ENCODE measurements around the gene DDOST. TPM values are rescaled to one million over a fixed set of nuclear protein-coding genes. Genes with fewer than 3 reads are reported as not detected.

DDOST gene
- total RNA-seq, 1 donor from 2014 or later, result 148 TPM

DNA sequence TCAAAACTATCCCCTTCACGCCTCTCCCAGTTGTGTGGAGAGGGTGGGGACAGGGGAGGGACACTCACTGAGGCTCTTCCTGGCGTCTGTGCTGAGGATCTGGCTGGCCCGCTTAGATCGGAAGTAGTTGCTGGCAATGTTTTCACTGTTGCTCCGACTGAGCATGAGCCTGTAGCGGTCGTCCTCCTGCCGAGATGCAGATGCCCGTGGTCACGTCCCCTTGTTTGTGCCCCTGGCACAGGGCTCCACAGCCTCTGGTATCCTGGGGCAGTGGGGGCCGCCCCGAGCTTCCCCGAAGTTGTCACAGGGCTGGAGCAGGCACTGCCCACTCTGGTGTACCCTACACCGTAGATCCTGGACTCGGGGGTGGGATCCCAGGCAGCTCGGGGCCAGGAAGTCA lies 5.0 kb upstream of the DDOST start:
- no peaks in the 10 kb centered on the region for H3K27me3 ChIP-seq (ENCODE audit: low read depth)
- ATAC-seq (no peak), DNase-seq (no peak)
- H3K4me1 ChIP-seq, result peaks cover 5% of the 10 kb centered on the region
- TF ChIP-seq CTCF (IDR thresholded peaks at IDR 0.05), result no peak
- no peak overlapping the region for H3K4me3 ChIP-seq
- intact Hi-C loops (cut with DNase I), result no loop called here
- no peaks in the 10 kb centered on the region for H3K36me3 ChIP-seq
- H3K27ac ChIP-seq, result peak overlapping the region; percentile 56
- H3K9me3 ChIP-seq, result no peaks in the 10 kb centered on the region

DNA sequence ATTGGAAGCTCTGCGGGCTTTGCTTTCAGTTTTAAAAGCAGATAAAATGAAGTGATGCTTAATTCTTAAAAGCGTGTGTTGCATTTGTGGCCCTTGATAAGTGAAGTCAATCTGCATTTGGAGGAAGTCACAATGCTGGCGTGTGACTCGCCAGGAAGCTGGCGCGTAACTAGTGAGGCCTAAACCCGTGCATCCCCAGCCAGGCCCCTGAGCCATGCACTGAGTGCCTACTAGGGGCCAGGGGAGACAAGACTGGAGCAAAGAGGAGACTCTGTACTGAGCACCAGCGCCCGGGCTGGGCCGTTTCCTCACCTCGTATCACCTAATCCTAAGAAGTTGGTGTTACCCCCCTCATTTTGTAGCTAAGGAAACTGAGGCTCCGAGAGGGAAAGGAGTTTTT lies 4.6 kb upstream of the DDOST start:
- Histone ChIP-seq H3K4me3 (no peak overlapping the region), H3K4me1 (peaks cover 5% of the 10 kb centered on the region), H3K27ac (peak overlapping the region; percentile 56), H3K9me3 (no peaks in the 10 kb centered on the region), H3K27me3 (ENCODE audit: low read depth) (no peaks in the 10 kb centered on the region), H3K36me3 (no peaks in the 10 kb centered on the region)
- no peak for TF ChIP-seq CTCF (IDR thresholded peaks at IDR 0.05)
- ATAC-seq (no peak), DNase-seq (no peak)
- intact Hi-C loops (cut with DNase I), result no loop called here

- H3K27me3 ChIP-seq (ENCODE audit: low read depth), result no peaks in the 10 kb centered on the region
- peaks cover 19% of the 10 kb centered on the region for H3K4me1 ChIP-seq
- no peak overlapping the region for H3K27ac ChIP-seq
- intact Hi-C loops (cut with DNase I), result no loop called here
- H3K4me3 ChIP-seq, result no peak overlapping the region
- no peaks in the 10 kb centered on the region for H3K36me3 ChIP-seq
- DNase-seq, result no peak
- TF ChIP-seq CTCF (IDR thresholded peaks at IDR 0.05), result no peak
- ATAC-seq, result no peak
- H3K9me3 ChIP-seq, result no peaks in the 10 kb centered on the region
These were observed 3.0 kb upstream of the DDOST start for GRCh38 chr1:20663969-20664715.

GRCh38 chr1:20663365-20663764 lies 2.2 kb upstream of the DDOST start:
- Histone ChIP-seq H3K27ac (no peak overlapping the region), H3K4me1 (peaks cover 19% of the 10 kb centered on the region), H3K27me3 (ENCODE audit: low read depth) (no peaks in the 10 kb centered on the region), H3K36me3 (peaks cover 7% of the 10 kb centered on the region), H3K9me3 (no peaks in the 10 kb centered on the region), H3K4me3 (no peak overlapping the region)
- intact Hi-C loops (cut with DNase I), result no loop called here
- DNase-seq (no peak), ATAC-seq (no peak)
- TF ChIP-seq CTCF (IDR thresholded peaks at IDR 0.05), result no peak

- intact Hi-C loops (cut with DNase I), result no loop called here
- Histone ChIP-seq H3K27me3 (ENCODE audit: low read depth) (no peaks in the 10 kb centered on the region), H3K9me3 (no peaks in the 10 kb centered on the region), H3K36me3 (peaks cover 20% of the 10 kb centered on the region), H3K27ac (peak overlapping the region; percentile 89), H3K4me1 (peaks cover 19% of the 10 kb centered on the region), H3K4me3 (peak overlapping the region; percentile 99)
- no peak for TF ChIP-seq CTCF (IDR thresholded peaks at IDR 0.05)
- DNase-seq (no peak), ATAC-seq (no peak)
These were observed 924 bp upstream of the DDOST start for GRCh38 chr1:20662110-20662475.
